ENCODE results near the gene COA3.
"Not testable (repeated sequence)": the region's sequence is repeated elsewhere in the genome, so short reads cannot be mapped to it uniquely, and the experiment has no call there.

DNA sequence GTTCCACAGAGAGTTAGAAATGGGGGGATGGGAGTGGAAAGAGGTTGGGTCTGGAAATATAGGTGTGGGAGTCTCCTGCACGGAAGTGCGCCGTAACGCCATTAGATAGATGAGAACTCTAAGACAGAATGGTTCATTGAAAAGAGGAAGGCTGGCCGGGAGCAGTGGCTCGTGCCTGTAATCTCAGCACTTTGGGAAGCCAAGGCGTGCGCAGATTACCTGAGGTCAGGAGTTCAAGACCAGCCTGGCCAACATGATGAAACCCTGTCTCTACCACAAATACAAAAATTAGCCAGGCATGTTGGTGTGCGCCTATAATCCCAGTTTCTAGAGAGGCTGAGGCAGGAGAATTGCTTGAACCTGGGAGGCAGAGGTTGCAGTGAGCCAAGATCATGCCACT is 30.5 kb downstream of the COA3 start:
- TF ChIP-seq, protein P1, sequence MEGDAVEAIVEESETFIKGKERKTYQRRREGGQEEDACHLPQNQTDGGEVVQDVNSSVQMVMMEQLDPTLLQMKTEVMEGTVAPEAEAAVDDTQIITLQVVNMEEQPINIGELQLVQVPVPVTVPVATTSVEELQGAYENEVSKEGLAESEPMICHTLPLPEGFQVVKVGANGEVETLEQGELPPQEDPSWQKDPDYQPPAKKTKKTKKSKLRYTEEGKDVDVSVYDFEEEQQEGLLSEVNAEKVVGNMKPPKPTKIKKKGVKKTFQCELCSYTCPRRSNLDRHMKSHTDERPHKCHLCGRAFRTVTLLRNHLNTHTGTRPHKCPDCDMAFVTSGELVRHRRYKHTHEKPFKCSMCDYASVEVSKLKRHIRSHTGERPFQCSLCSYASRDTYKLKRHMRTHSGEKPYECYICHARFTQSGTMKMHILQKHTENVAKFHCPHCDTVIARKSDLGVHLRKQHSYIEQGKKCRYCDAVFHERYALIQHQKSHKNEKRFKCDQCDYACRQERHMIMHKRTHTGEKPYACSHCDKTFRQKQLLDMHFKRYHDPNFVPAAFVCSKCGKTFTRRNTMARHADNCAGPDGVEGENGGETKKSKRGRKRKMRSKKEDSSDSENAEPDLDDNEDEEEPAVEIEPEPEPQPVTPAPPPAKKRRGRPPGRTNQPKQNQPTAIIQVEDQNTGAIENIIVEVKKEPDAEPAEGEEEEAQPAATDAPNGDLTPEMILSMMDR (IDR thresholded peaks at IDR 0.05): not testable (repeated sequence)
- not testable (repeated sequence) for TF ChIP-seq POLR2A (IDR thresholded peaks at IDR 0.05)

Measured in body of pancreas (tissue), 4 donors.